ENCODE data around the gene RBM28. TPM values are rescaled to one million over a fixed set of nuclear protein-coding genes. Genes with fewer than 3 reads are reported as not detected.

Gene RBM28
- polyA plus RNA-seq, 6 donors from 2014 or later: 0.03 to 10.2 (median 5.5) TPM

- Mint-ChIP-seq H3K27ac (no peak overlapping the region), H3K36me3 (no peaks in the 10 kb centered on the region), H3K4me3 (peak overlapping the region in 3 of 8 donors; percentile 70 to 92 (median 77)), H3K9me3 (peaks cover 0 to 2% (median 0%) of the 10 kb centered on the region in 7 donors), H3K27me3 (peaks cover 64 to 90% (median 84%) of the 10 kb centered on the region in 3 donors), H3K4me1 (peaks cover 17 to 18% (median 18%) of the 10 kb centered on the region in 3 donors)
- no peak for DNase-seq
- ATAC-seq (ENCODE audit: low read depth in 2 of 2): no peak
Observed at GRCh38 chr7:128363261-128363721, 19.6 kb upstream of the RBM28 start.

DNA sequence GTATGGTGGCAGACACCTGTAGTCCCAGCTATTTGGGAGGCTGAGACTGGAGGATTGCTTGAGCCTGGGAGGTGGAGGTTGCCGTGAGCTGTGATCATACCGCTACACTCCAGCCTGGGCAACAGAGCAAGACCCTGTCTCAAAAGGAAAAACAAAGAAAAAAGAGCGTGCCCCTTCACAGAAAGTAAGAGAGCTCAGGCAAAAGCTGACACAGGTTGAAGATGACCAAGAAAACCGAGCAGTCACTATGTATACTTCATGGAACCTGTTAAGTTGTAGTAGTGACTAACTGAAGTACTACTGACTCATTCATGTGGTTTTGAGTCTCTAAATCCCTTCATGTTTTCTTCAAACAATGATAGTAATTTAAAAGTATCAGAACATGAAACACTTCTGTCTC is 19.0 kb upstream of the RBM28 start:
- no peak for ATAC-seq (ENCODE audit: low read depth in 2 of 2)
- H3K9me3 Mint-ChIP-seq: peaks cover 0 to 2% (median 0%) of the 10 kb centered on the region in 7 donors
- H3K36me3 Mint-ChIP-seq: no peaks in the 10 kb centered on the region
- H3K4me3 Mint-ChIP-seq: peak overlapping the region in 6 of 8 donors; percentile 74 to 92 (median 84)
- H3K27me3 Mint-ChIP-seq: peaks cover 67 to 94% (median 88%) of the 10 kb centered on the region in 3 donors
- no peak for DNase-seq
- H3K4me1 Mint-ChIP-seq: peaks cover 17 to 18% (median 18%) of the 10 kb centered on the region in 3 donors
- no peak overlapping the region for H3K27ac Mint-ChIP-seq

GRCh38 chr7:128361411-128362379 is 18.0 kb upstream of the RBM28 start, which contains the start of gene PRRT4:
Gene PRRT4, minus strand, starts transcription at chr7:128361690.
- peaks cover 58 to 87% (median 81%) of the 10 kb centered on the region in 3 donors for H3K27me3 Mint-ChIP-seq
- H3K36me3 Mint-ChIP-seq: no peaks in the 10 kb centered on the region
- H3K4me3 Mint-ChIP-seq: peak within 1 kb of the TSS; percentile 77 to 92 (median 86)
- H3K27ac Mint-ChIP-seq: peak within 1 kb of the TSS in 2 of 6 donors; percentile 9 to 44
- peak; percentile 17 for DNase-seq
- no peaks in the 10 kb centered on the region for H3K9me3 Mint-ChIP-seq
- peak; percentile 69 to 73 for ATAC-seq (ENCODE audit: low read depth in 2 of 2)
- H3K4me1 Mint-ChIP-seq: peaks cover 17 to 18% (median 18%) of the 10 kb centered on the region in 3 donors

GRCh38 chr7:128360359-128360678 is 16.6 kb upstream of the RBM28 start:
- ATAC-seq (ENCODE audit: low read depth in 2 of 2) (no peak), DNase-seq (no peak)
- no peaks in the 10 kb centered on the region for H3K9me3 Mint-ChIP-seq
- peaks cover 50 to 81% (median 76%) of the 10 kb centered on the region in 3 donors for H3K27me3 Mint-ChIP-seq
- H3K4me1 Mint-ChIP-seq: peaks cover 17 to 18% (median 18%) of the 10 kb centered on the region in 3 donors
- peak overlapping the region in 4 of 8 donors; percentile 39 to 92 (median 68) for H3K4me3 Mint-ChIP-seq
- H3K27ac Mint-ChIP-seq: no peak overlapping the region
- no peaks in the 10 kb centered on the region for H3K36me3 Mint-ChIP-seq

- ATAC-seq (ENCODE audit: low read depth in 2 of 2) (no peak), DNase-seq (no peak)
- peak overlapping the region in 5 of 8 donors; percentile 8 to 82 (median 65) for H3K4me3 Mint-ChIP-seq
- peaks cover 46 to 77% (median 73%) of the 10 kb centered on the region in 3 donors for H3K27me3 Mint-ChIP-seq
- no peaks in the 10 kb centered on the region for H3K9me3 Mint-ChIP-seq
- no peak overlapping the region for H3K27ac Mint-ChIP-seq
- H3K36me3 Mint-ChIP-seq: no peaks in the 10 kb centered on the region
- peaks cover 17 to 18% (median 18%) of the 10 kb centered on the region in 3 donors for H3K4me1 Mint-ChIP-seq
Observed at GRCh38 chr7:128359939-128360338, 16.2 kb upstream of the RBM28 start.

GRCh38 chr7:128359336-128359735 is 15.6 kb upstream of the RBM28 start:
- DNase-seq (no peak), ATAC-seq (ENCODE audit: low read depth in 2 of 2) (no peak)
- H3K27me3 Mint-ChIP-seq: peaks cover 47 to 76% (median 72%) of the 10 kb centered on the region in 3 donors
- no peaks in the 10 kb centered on the region for H3K9me3 Mint-ChIP-seq
- H3K27ac Mint-ChIP-seq: no peak overlapping the region
- peaks cover 17 to 18% (median 18%) of the 10 kb centered on the region in 3 donors for H3K4me1 Mint-ChIP-seq
- no peaks in the 10 kb centered on the region for H3K36me3 Mint-ChIP-seq
- peak overlapping the region in 4 of 8 donors; percentile 8 to 82 (median 28) for H3K4me3 Mint-ChIP-seq

GRCh38 chr7:128358233-128358632 is 14.5 kb upstream of the RBM28 start:
- H3K36me3 Mint-ChIP-seq: peaks cover 0 to 4% of the 10 kb centered on the region in 2 donors
- peaks cover 17 to 18% (median 18%) of the 10 kb centered on the region in 3 donors for H3K4me1 Mint-ChIP-seq
- DNase-seq (no peak), ATAC-seq (ENCODE audit: low read depth in 2 of 2) (no peak)
- H3K9me3 Mint-ChIP-seq: no peaks in the 10 kb centered on the region
- peak overlapping the region in 1 of 8 donors; percentile 19 for H3K4me3 Mint-ChIP-seq
- H3K27me3 Mint-ChIP-seq: peaks cover 44 to 76% (median 72%) of the 10 kb centered on the region in 3 donors
- H3K27ac Mint-ChIP-seq: no peak overlapping the region

GRCh38 chr7:128357217-128357613 is 13.5 kb upstream of the RBM28 start:
- no peak overlapping the region for H3K27ac Mint-ChIP-seq
- peaks cover 16 to 21% (median 17%) of the 10 kb centered on the region in 3 donors for H3K4me1 Mint-ChIP-seq
- no peak for ATAC-seq (ENCODE audit: low read depth in 2 of 2)
- H3K36me3 Mint-ChIP-seq: peaks cover 0 to 10% of the 10 kb centered on the region in 2 donors
- no peak for DNase-seq
- H3K9me3 Mint-ChIP-seq: no peaks in the 10 kb centered on the region
- peaks cover 41 to 74% (median 70%) of the 10 kb centered on the region in 3 donors for H3K27me3 Mint-ChIP-seq
- H3K4me3 Mint-ChIP-seq: no peak overlapping the region

- peak overlapping the region in 1 of 8 donors; percentile 41 for H3K4me3 Mint-ChIP-seq
- H3K4me1 Mint-ChIP-seq: peaks cover 11 to 16% (median 12%) of the 10 kb centered on the region in 3 donors
- H3K36me3 Mint-ChIP-seq: peaks cover 0 to 10% of the 10 kb centered on the region in 2 donors
- H3K27me3 Mint-ChIP-seq: peaks cover 36 to 68% (median 65%) of the 10 kb centered on the region in 3 donors
- no peak overlapping the region for H3K27ac Mint-ChIP-seq
- ATAC-seq (ENCODE audit: low read depth in 2 of 2) (no peak), DNase-seq (no peak)
- no peaks in the 10 kb centered on the region for H3K9me3 Mint-ChIP-seq
Observed at GRCh38 chr7:128356546-128357216, 13.0 kb upstream of the RBM28 start.

GRCh38 chr7:128353610-128354009 is 9.9 kb upstream of the RBM28 start:
- Mint-ChIP-seq H3K9me3 (no peaks in the 10 kb centered on the region), H3K36me3 (peaks cover 0 to 10% of the 10 kb centered on the region in 2 donors), H3K27me3 (peaks cover 42 to 65% (median 62%) of the 10 kb centered on the region in 3 donors), H3K27ac (no peak overlapping the region), H3K4me3 (peak overlapping the region in 3 of 8 donors; percentile 15 to 77 (median 51)), H3K4me1 (peaks cover 3 to 5% (median 4%) of the 10 kb centered on the region in 3 donors)
- DNase-seq (no peak), ATAC-seq (ENCODE audit: low read depth in 2 of 2) (no peak)

DNA sequence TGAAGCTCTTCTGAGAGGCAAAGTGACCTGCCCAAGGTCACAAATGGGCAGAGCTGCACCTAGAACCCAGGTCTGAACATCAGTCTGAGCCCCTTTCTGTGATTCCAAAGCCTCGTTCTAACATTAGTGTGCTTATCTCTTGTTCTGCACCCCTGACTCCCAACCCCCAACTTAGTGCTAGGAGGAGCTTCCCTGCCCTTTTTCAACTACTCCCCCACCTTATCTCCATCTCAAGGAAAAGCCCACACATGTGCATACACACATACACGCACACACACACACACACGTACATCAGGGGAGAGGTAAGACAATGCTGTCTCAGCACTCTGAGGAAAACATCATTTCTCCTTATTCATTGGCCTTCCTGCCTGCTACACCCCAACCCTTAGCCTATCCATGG is 9.5 kb upstream of the RBM28 start:
- DNase-seq (no peak), ATAC-seq (ENCODE audit: low read depth in 2 of 2) (no peak)
- H3K4me3 Mint-ChIP-seq: peak overlapping the region; percentile 6 to 89 (median 47)
- H3K36me3 Mint-ChIP-seq: peaks cover 0 to 10% of the 10 kb centered on the region in 2 donors
- no peak overlapping the region for H3K27ac Mint-ChIP-seq
- H3K9me3 Mint-ChIP-seq: no peaks in the 10 kb centered on the region
- peaks cover 3 to 5% (median 4%) of the 10 kb centered on the region in 3 donors for H3K4me1 Mint-ChIP-seq
- H3K27me3 Mint-ChIP-seq: peaks cover 40 to 65% (median 60%) of the 10 kb centered on the region in 3 donors

GRCh38 chr7:128352636-128353035 is 8.9 kb upstream of the RBM28 start:
- ATAC-seq (ENCODE audit: low read depth in 2 of 2): no peak
- Mint-ChIP-seq H3K9me3 (no peaks in the 10 kb centered on the region), H3K36me3 (peaks cover 0 to 10% of the 10 kb centered on the region in 2 donors), H3K4me3 (peak overlapping the region; percentile 15 to 89 (median 60)), H3K27ac (no peak overlapping the region), H3K27me3 (peaks cover 39 to 67% (median 63%) of the 10 kb centered on the region in 3 donors), H3K4me1 (peaks cover 3 to 5% (median 4%) of the 10 kb centered on the region in 3 donors)
- DNase-seq: no peak

- Mint-ChIP-seq H3K4me1 (peaks cover 3 to 5% (median 4%) of the 10 kb centered on the region in 3 donors), H3K9me3 (no peaks in the 10 kb centered on the region), H3K27ac (no peak overlapping the region), H3K36me3 (peaks cover 0 to 10% of the 10 kb centered on the region in 2 donors), H3K4me3 (peak overlapping the region in 1 of 8 donors; percentile 77), H3K27me3 (peaks cover 42 to 72% (median 67%) of the 10 kb centered on the region in 3 donors)
- ATAC-seq (ENCODE audit: low read depth in 2 of 2) (peak; percentile 57 to 62), DNase-seq (no peak)
Observed at GRCh38 chr7:128352153-128352537, 8.4 kb upstream of the RBM28 start.

All from naive B cell (primary cell).